ENCODE results near the gene METAP1D.

The METAP1D gene

DNA sequence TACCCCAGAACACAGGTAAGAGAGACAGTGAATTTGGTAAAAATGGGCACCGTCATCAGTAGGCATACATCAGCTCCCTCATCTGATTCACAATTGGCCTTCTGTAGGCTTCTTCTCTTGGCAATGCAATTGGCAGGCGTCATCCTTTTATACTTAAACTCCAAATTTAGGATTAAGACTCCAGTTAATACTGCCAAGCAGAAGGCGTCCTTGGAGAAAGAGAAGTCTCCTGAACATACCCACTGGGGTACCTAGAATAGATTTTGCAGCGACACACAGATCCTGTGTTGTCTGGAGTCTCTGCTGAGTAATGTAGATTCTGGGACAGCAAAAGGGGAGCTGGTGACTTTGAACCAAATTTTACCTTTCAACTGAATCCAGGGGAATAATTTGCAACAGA lies 592 bp upstream of the METAP1D start:
- DNase-seq: peak; percentile 37

GRCh38 chr2:172000696-172001361 lies 1.1 kb downstream of the METAP1D start:
- peak; percentile 38 for DNase-seq

DNA sequence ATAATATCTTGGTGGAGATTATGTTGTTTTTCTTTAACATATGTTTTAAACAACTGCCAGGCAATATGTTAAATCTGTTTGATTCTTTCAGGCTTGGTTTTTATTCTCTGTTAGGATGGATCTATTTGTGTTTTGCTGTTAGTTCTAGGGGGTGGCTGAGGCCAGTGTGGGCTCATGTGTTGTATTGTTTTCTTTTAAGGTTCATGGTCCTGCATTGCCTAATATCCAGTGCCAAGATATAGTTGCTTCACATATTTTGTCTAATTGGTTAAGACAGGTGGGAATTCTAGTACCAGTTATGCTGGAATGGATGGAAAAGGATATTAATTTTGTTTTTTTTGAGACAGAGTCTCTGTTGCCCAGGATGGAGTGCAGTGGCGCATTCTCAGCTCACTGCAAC lies 7.6 kb downstream of the METAP1D start:
- no peak for DNase-seq

DNA sequence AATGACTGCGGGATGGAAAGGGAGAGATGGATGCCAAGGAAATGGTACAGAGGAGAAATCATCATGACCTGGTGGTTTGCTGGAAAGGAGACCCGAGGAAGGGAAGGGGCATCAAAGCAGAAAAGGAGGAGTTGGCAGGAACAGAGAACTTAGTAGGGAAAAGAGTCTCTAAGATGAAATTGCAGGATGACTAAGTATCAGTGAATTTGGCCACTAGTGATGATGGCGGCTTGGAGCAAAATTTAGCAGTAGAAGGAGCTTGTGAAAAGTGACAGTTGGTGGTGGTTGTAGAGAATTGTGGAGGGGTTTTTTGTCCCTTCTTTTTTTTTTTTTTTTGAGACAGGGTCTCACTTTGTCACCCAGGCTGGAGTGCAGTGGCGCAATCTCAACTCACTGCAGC lies 10.1 kb downstream of the METAP1D start:
- no peak for DNase-seq

GRCh38 chr2:172011812-172012575 lies 12.2 kb downstream of the METAP1D start:
- no peak for DNase-seq

DNA sequence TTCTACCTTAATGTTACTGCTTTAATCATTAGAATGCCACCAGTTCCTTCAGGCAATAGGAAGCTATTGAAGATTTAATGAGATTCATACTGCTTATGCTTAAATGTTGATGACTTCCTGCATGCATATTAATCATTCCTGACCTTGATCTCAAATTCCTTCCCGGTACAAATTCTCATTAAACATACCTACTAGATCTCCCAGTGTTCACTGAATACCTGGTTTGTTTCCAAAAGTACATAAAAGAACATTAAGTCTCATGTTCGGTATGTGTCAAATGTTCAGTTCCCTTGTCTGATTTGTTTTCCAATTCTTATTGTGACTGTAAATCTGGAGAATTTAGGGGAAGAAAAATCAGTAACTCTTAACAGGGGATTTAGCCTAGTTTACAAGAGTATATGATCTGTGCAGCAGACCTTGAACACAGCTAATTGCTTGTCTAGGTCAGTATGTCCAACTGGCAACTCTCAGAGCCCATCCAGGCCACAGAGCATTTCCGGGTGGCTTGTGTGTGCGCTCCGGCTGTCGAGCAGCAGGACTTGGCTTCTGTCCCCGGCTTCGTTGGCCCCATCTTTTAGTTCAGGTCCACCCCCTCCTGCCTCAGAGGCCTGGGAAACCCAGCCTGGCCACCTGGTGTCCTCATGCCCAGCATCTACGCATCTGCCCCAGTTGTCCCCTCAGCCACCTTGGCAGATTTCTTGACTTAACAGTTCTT lies 13.1 kb downstream of the METAP1D start:
- DNase-seq: no peak

- DNase-seq: no peak
Measured at GRCh38 chr2:172013396-172013795, 13.6 kb downstream of the METAP1D start.

GRCh38 chr2:172021074-172021931 lies 21.6 kb downstream of the METAP1D start:
- DNase-seq: no peak

DNA sequence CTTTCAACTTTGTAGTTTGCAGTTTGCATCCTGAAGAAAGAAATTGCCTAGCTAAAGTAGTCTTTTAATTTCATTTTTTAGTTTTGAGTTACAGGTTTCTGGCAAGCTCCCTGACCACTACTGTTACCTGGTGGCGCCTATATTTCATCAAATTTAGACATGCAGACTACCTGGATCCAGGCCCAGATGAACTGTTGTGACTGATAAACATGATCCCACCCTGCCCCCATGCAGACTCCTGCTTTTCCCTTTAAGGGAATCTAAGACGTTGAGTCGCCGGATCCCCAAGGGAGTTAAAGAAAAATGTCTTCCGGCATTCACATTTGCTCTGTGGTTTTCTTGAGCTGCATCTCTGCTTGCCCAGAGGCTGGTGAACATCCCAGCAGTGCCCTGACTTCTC lies 22.2 kb downstream of the METAP1D start:
- no peak for DNase-seq

DNA sequence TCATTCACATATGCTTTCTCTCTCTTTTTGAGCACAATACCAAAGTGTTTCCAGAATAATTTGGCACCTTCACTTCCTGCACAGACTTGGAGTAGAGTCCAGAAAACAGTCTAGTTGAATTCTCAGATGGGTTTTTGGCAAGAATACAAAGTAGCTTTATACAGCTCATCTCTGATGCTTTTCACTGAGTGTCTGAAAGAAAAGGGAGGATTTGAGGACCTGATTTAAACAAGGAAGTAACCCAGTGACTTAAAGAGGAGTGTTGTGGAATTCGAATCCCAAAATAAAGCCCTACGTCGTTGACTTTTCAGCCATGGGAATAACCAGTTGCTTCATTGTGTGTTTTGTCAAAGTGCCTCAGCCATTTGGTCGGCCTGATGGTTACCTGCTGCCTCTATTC lies 31.8 kb downstream of the METAP1D start:
- DNase-seq: no peak

DNA sequence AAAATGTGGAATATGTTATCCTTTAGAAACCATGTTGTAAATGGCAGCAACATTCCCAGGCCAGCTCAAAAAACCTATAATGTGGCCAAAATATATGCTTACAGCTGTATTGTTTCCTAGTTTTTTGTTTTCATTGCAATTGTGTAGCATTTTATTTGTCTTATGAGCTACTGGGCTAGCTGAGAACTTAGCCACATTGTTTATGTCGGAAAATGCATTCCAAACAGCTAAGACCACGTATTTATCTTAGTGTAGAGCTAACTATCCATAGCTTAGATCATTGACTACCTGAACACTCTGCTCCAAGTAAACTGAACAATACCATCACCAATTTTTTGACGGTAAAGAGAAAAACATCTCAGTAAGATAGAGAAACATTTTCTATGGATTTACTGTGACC lies 38.4 kb downstream of the METAP1D start:
- DNase-seq: no peak

DNA sequence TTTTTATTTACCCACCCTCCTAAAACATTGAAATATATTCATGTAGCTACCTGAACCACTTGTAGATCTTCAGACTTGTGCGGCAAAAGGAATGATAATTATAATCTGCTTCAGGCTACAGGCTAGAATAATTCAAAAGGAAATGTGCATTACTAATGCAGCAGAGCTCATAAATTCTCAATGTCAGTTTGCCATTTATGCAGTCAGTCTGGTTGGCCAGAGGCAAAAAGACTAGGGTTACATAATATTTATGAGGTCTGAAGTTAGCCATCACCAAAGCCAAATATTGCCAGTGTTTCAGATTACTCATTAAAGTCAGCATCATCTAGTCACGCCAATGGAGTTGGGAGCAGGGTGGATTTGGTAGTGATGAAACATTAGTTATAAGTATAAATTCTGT lies 38.9 kb downstream of the METAP1D start:
- DNase-seq: no peak

DNA sequence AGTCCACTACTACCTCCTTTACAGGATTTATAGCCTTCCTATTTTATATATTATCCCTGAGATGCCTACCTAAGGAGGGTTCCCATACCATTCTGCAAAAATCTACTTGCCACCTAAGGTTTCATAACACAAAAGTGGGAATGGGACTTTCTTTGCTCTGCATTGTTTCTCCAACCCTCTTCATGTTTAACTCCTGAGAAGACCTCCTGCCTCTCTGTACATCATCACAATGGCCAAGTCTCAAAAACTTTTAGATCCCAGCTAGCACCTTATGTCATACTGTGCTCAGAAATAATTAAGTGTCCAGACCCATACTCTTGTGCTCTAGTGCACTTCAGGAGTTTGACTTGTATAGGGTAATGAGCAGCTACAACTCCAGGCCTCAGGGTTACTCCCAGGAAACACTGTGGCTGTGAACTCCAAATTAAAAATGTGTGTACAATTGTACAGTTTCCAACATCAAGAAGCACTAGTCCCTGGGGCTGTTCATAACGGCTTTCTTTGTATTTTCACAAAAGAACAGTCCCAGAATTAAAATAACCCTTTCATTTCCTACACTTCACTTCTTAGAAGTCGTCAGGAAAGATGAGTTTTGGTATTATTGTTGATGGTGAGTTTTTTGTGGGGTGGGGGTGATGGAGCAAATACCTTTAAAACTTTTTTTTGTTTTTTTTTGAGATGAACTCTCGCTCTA lies 39.4 kb downstream of the METAP1D start:
- DNase-seq: no peak

GRCh38 chr2:172040311-172040710 lies 40.6 kb downstream of the METAP1D start:
- no peak for DNase-seq

- peak; percentile 19 for DNase-seq
Measured at GRCh38 chr2:172046080-172046678, 46.4 kb downstream of the METAP1D start.

- DNase-seq: peak; percentile 65
Measured at GRCh38 chr2:172046866-172047565, 47.3 kb downstream of the METAP1D start.

DNA sequence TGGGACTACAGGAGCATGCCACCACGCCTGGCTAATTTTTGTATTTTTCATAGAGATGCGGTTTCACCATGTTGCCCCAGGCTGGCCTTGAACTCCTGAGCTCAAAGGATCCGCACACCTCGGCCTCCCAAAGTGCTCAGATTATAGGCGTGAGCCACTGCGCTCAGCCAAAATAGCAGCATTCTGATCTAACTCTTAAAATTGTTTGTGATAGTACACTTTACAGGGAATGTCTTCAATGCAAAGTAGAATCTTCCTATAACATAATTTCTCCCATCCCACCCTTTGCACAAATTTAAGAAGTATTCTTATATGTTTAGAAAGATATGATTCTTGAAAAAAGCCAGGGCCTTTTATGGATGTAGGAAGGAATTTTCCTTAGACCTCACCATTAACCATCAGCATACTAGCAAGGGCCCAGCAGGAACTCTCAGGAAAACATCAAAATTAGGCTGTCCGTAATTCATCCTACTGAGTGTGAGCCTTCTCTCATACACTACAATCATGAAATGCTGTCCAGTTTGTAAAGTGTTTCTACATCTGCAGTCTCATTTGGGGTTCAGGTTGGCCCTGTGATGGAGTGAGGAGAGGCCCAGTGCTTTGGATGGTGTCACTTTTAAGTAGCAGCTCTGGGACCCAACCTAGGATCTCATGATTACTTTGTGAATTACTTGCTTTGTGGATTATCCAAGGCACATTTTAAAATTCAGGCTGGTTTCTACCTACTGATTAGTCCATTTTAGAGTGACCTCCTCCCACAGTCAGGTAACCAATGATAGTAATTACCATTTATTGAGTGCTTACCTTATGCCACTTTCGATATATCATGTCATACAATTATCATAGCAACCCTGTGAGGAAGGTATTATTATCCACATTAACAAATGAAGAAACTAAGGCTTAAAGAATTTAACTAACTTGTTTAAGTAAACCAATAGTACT lies 48.1 kb downstream of the METAP1D start:
- DNase-seq: no peak

DNA sequence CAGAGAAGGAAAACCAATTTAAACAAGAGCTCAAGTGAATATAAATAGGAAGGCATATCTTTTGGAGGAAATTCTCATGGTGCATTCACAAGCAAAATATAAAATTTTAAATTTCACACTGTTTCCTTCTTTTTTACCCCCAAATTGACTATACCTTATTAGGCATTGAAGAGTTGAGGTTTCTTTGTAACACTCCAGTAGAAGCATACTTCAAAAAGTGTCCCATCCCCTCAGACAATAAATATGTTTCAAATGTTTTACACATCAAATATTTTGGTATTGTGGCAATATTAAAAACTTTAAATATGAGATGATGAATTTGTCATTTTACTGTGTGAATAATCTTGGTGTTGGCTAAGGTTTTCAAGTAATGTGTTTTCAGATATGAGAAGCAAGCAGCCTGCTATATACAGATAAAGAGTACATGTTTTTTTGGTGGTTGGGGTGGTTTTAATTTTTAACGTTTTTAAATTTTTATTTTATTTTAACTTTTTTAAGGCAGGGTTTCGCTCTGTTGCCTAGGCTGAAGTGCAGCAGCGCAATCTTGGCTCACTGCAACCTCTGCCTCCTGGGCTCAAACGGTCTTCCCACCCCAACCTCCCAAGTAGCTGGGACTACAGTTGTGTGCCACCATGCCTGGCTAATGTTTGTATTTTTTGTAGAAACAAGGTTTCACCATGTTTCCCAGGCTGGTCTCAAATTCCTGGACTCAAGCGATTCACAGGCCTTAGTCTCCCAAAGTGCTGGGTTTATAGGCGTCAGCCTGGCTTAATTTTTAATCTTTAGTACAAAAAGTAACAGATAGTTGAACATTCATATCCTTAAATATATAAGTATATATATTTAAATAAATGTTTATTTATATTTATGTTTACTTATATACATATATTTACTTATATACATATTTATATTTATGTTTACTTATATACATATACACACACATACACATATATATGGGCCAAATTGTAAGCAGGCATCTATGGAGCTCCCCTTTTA lies 49.1 kb downstream of the METAP1D start:
- no peak for DNase-seq
